IMR-90 (cell line): ENCODE results near the gene RAB31. TPM values are rescaled to one million over a fixed set of nuclear protein-coding genes. Genes with fewer than 3 reads are reported as not detected.

Experiments used
- ATAC-seq: fragments of 200-7000 bp; cut with Tn5 transposase; 2 replicates; pipeline ENCODE4 v1.9.1; 2020; ENCODE audit warnings: low read depth, mild to moderate bottlenecking, moderate library complexity
- BruUV-seq: library from RNA; stranded (reverse); fragments of 400-500 nt; replicated peaks from 2 replicates; lab custom pipeline; 2021; lab: Mats Ljungman, UMichigan
- CTCF ChIA-PET: fragments of 300-600 bp; formaldehyde crosslinking; extraction: SDS; loops from one replicate; lab custom pipeline; 2021; ENCODE audit warnings: antibody characterized with exemption; lab: Yijun Ruan, JAX
- POLR2A ChIA-PET: fragments of 300-600 bp; sonication (Branson Sonifier 250); formaldehyde crosslinking; loops from one replicate; lab custom pipeline; 2022; ENCODE audit warnings: antibody characterized with exemption; ENCODE audit not compliant: unreplicated experiment; lab: Charles Lee
- DNase-seq: peaks from one replicate; pipeline ENCODE4 v3.0.0; 2013
- H2AFZ ChIP-seq: replicated peaks from 2 replicates; pipeline ENCODE3; 2013; ENCODE audit warnings: low read length, mild to moderate bottlenecking; ENCODE audit not compliant: poor library complexity
- H2AK5ac ChIP-seq: 2 replicates; pipeline ENCODE4 v1.6.1; 2013; ENCODE audit warnings: low read depth, low read length, inconsistent platforms
- H2AK9ac ChIP-seq: replicated peaks from 2 replicates; pipeline ENCODE3; 2013; ENCODE audit warnings: mild to moderate bottlenecking, low read depth, low read length, moderate library complexity; ENCODE audit not compliant: poor library complexity
- H2BK120ac ChIP-seq: 2 replicates; pipeline ENCODE4 v1.6.1; 2013; ENCODE audit warnings: low read depth, low read length, inconsistent platforms
- H2BK15ac ChIP-seq: 3 replicates; pipeline ENCODE4 v1.6.1; 2013; ENCODE audit warnings: low read depth, low read length, inconsistent platforms
- H2BK20ac ChIP-seq: 2 replicates; pipeline ENCODE4 v1.6.1; 2013; ENCODE audit warnings: low read depth, mild to moderate bottlenecking, inconsistent platforms, low read length, moderate library complexity
- H2BK5ac ChIP-seq: 2 replicates; pipeline ENCODE4 v1.6.1; 2013; ENCODE audit warnings: mild to moderate bottlenecking, low read depth, low read length, inconsistent platforms; ENCODE audit not compliant: poor library complexity, severe bottlenecking
- H3K14ac ChIP-seq: replicated peaks from 2 replicates; pipeline ENCODE4 v1.6.1; 2013; ENCODE audit warnings: low read depth, low read length, inconsistent platforms
- H3K18ac ChIP-seq: 2 replicates; pipeline ENCODE4 v1.6.1; 2013; ENCODE audit warnings: low read depth, low read length, control low read depth
- H3K23ac ChIP-seq: 2 replicates; pipeline ENCODE4 v1.6.1; 2013; ENCODE audit warnings: low read depth, low read length, inconsistent platforms
- H3K27ac ChIP-seq: 2 replicates; pipeline ENCODE4 v1.5.1; 2013; ENCODE audit warnings: mild to moderate bottlenecking, control low read depth, low read length; ENCODE audit not compliant: insufficient read depth
- H3K27me3 ChIP-seq: 2 replicates; pipeline ENCODE4 v1.6.1; 2013; ENCODE audit warnings: low read length; ENCODE audit not compliant: control insufficient read depth, insufficient read depth
- H3K36me3 ChIP-seq: 2 replicates; pipeline ENCODE4 v1.6.1; 2013; ENCODE audit warnings: low read length, mixed read lengths; ENCODE audit not compliant: control insufficient read depth, insufficient read depth
- H3K4ac ChIP-seq: 2 replicates; pipeline ENCODE4 v1.6.1; 2013; ENCODE audit warnings: low read depth, low read length, inconsistent platforms
- H3K4me1 ChIP-seq: 2 replicates; pipeline ENCODE4 v1.6.1; 2013; ENCODE audit warnings: low read length, mixed read lengths; ENCODE audit not compliant: control insufficient read depth, insufficient read depth
- H3K4me2 ChIP-seq: 2 replicates; pipeline ENCODE4 v1.6.1; 2013; ENCODE audit warnings: low read depth, mild to moderate bottlenecking, control low read depth, low read length, moderate library complexity
- H3K4me3 ChIP-seq: 2 replicates; pipeline ENCODE4 v1.5.1; 2013; ENCODE audit warnings: low read depth, mild to moderate bottlenecking, control low read depth, low read length, moderate library complexity; ENCODE audit not compliant: insufficient read depth
- H3K56ac ChIP-seq: 2 replicates; pipeline ENCODE4 v1.6.1; 2013; ENCODE audit warnings: low read length, inconsistent platforms; ENCODE audit not compliant: insufficient read depth; ENCODE audit errors: extremely low read depth
- H3K79me1 ChIP-seq, 2 experiments: 2 replicates each; pipeline ENCODE4 v1.6.1; 2013; ENCODE audit warnings: low read length in 2 of 2, inconsistent platforms in 1 of 2, low read depth in 1 of 2
- H3K9ac ChIP-seq: 2 replicates; pipeline ENCODE4 v1.6.1; 2013; ENCODE audit warnings: low read depth, low read length, control low read depth
- H3K9me1 ChIP-seq: 2 replicates; pipeline ENCODE4 v1.6.1; 2013; ENCODE audit warnings: low read length, inconsistent platforms; ENCODE audit not compliant: insufficient read depth
- H3K9me3 ChIP-seq: 2 replicates; pipeline ENCODE4 v1.6.1; 2013; ENCODE audit warnings: low read length; ENCODE audit not compliant: control insufficient read depth, insufficient read depth
- H4K20me1 ChIP-seq: 2 replicates; pipeline ENCODE4 v1.6.1; 2013; ENCODE audit warnings: low read length, inconsistent platforms; ENCODE audit not compliant: insufficient read depth
- H4K5ac ChIP-seq: 2 replicates; pipeline ENCODE4 v1.6.1; 2013; ENCODE audit warnings: mild to moderate bottlenecking, low read depth, low read length, control low read depth
- H4K8ac ChIP-seq, 2 experiments: 2 replicates each; pipeline ENCODE4 v1.6.1; 2013; ENCODE audit warnings: low read depth in 2 of 2, low read length in 2 of 2, control low read depth in 1 of 2, inconsistent platforms in 1 of 2
- H4K91ac ChIP-seq: 2 replicates; pipeline ENCODE4 v1.6.1; 2013; ENCODE audit warnings: low read depth, low read length, inconsistent platforms; ENCODE audit not compliant: insufficient read depth
- BHLHE40 ChIP-seq: fragments of 150-350 bp; IDR thresholded peaks from 2 replicates; pipeline ENCODE4 v1.6.1; 2016; ENCODE audit warnings: mild to moderate bottlenecking, low read depth, low read length
- CEBPB ChIP-seq: IDR thresholded peaks from 2 replicates; pipeline ENCODE4 v1.6.1; 2012; ENCODE audit warnings: low read depth, low read length, improper control_type of control experiment
- FOS ChIP-seq: fragments of 150-350 bp; IDR thresholded peaks from 2 replicates; pipeline ENCODE4 v1.6.1; 2016; ENCODE audit warnings: low read depth, low read length
- NFE2L2 ChIP-seq: fragments of 150-350 bp; IDR thresholded peaks from 2 replicates; pipeline ENCODE4 v1.6.1; 2016; ENCODE audit warnings: low read depth, mild to moderate bottlenecking, low read length
- RAD21 ChIP-seq: IDR thresholded peaks from 2 replicates; pipeline ENCODE4 v1.6.1; 2012; ENCODE audit warnings: low read length, improper control_type of control experiment
- USF2 ChIP-seq: fragments of 150-350 bp; IDR thresholded peaks from 2 replicates; pipeline ENCODE4 v1.6.1; 2017; ENCODE audit warnings: mild to moderate bottlenecking, antibody characterized with exemption, low read length, low read depth
- WGBS, 2 experiments: methylation state at CpG; one replicate each; pipeline versions ENCODE4 v1.1.5 to v1.1.7; 2013; ENCODE audit warnings: missing lambda C conversion rate in 2 of 2; ENCODE audit not compliant: insufficient read length in 1 of 2; ENCODE audit errors: extremely low coverage in 2 of 2; 5-methylcytosine and 5-hydroxymethylcytosine counted together
- dilution Hi-C: fragments of 300-500 bp; cut with HindIII; formaldehyde crosslinking; loops from one replicate; pipeline ENCODE4 v1.14.3; 2018; ENCODE audit warnings: low sequenced_read_pairs; ENCODE audit not compliant: unreplicated experiment
- in situ Hi-C: fragments of 300-500 bp; cut with MboI; formaldehyde crosslinking; loops from 3 replicates; pipeline ENCODE4 v1.14.3; 2019; ENCODE audit warnings: low sequenced_read_pairs, inconsistent platforms, mixed read lengths
- intact Hi-C: fragments of 100-400 bp; cut with micrococcal nuclease; formaldehyde crosslinking; loops from 2 replicates; pipeline ENCODE4 v1.10.0; 2022
- polyA plus RNA-seq, 3 experiments: library from polyadenylated mRNA; depleted of rRNA; stranded (reverse); fragments of >200 nt; gene quantifications; 2 replicates each; pipeline ENCODE4 v1.2.3, GENCODE V29; 2012; ENCODE audit warnings: low replicate concordance in 1 of 3
- total RNA-seq: library from RNA; depleted of rRNA; stranded (reverse); fragments of >200 nt; gene quantifications from 2 replicates; pipeline ENCODE4 v1.2.3, GENCODE V29; 2012

Gene RAB31
- total and polyA plus RNA-seq, 2 of the 4 experiments (the other 2 are of a cell fraction): 13.8 to 26.9 TPM

- ChIA-PET CTCF (no interaction called here), POLR2A (no interaction called here)
- H3K4ac ChIP-seq: peak overlapping the region; percentile 89
- H2AK5ac ChIP-seq: peak overlapping the region; percentile 99
- peak overlapping the region; percentile 56 for H3K4me2 ChIP-seq
- peak overlapping the region; percentile 90 for H3K27ac ChIP-seq
- 0 out of 2 replicates have a peak overlapping the region, but pooled peaks have one; percentile 15 for H3K23ac ChIP-seq
- H3K79me1 ChIP-seq: peaks cover 36 to 76% of the 10 kb centered on the region in 2 experiments
- peak overlapping the region; percentile 26; the same call in 1 of the 2 replicates for H3K56ac ChIP-seq
- in situ Hi-C loops: no loop called here
- peak overlapping the region; percentile 67 for H2AFZ ChIP-seq
- ATAC-seq: peak; percentile 80
- H3K9me3 ChIP-seq: no peaks in the 10 kb centered on the region
- H2AK9ac ChIP-seq: peak overlapping the region; percentile 83
- dilution Hi-C loops: no loop called here
- H4K91ac ChIP-seq: peak overlapping the region; percentile 77
- TF ChIP-seq USF2 (no peak), CEBPB (peak; percentile 95), NFE2L2 (no peak), RAD21 (peak; percentile 25), FOS (peak; percentile 81), BHLHE40 (0 out of 2 replicates have a peak, but pooled peaks have one; percentile 6)
- H4K20me1 ChIP-seq: 0 out of 2 replicates have a peak, but pooled peaks cover 3% of the 10 kb centered on the region
- BruUV-seq: no TSS peak
- WGBS, 2 experiments: 83% methylated on average over 7 of the region's 14 CpGs; no CpG with 5 or more reads in 1 of the 2 experiments
- DNase-seq: peak; percentile 100
- peak overlapping the region; percentile 67 for H3K14ac ChIP-seq
- peak overlapping the region; percentile 66 for H4K5ac ChIP-seq
- peak overlapping the region; percentile 91 for H3K18ac ChIP-seq
- peak overlapping the region; percentile 96 for H2BK5ac ChIP-seq
- H3K36me3 ChIP-seq: 0 out of 2 replicates have a peak, but pooled peaks cover 5% of the 10 kb centered on the region
- H3K9ac ChIP-seq: peak overlapping the region; percentile 20; the same call in 1 of the 2 replicates
- peak overlapping the region; percentile 69; the same call in 2 of the 3 replicates for H2BK15ac ChIP-seq
- H3K4me1 ChIP-seq: peaks cover 32% of the 10 kb centered on the region
- H2BK20ac ChIP-seq: peak overlapping the region; percentile 85
- H4K8ac ChIP-seq: peak overlapping the region; percentile 70 to 74
- H3K9me1 ChIP-seq: peaks cover 35% of the 10 kb centered on the region
- H3K27me3 ChIP-seq: no peaks in the 10 kb centered on the region
- H2BK120ac ChIP-seq: peak overlapping the region; percentile 87
- intact Hi-C loops: loop anchor here (5.0 kb wide), 1 partner anchor 89 kb away; no protein-coding TSS in a partner anchor
- no peak overlapping the region for H3K4me3 ChIP-seq
These were observed 119.8 kb downstream of the RAB31 start for GRCh38 chr18:9827793-9828505.
